ENCODE data around the gene VIT.
"Not testable (repeated sequence)": the region's sequence is repeated elsewhere in the genome, so short reads cannot be mapped to it uniquely, and the experiment has no call there.

VIT gene

DNA sequence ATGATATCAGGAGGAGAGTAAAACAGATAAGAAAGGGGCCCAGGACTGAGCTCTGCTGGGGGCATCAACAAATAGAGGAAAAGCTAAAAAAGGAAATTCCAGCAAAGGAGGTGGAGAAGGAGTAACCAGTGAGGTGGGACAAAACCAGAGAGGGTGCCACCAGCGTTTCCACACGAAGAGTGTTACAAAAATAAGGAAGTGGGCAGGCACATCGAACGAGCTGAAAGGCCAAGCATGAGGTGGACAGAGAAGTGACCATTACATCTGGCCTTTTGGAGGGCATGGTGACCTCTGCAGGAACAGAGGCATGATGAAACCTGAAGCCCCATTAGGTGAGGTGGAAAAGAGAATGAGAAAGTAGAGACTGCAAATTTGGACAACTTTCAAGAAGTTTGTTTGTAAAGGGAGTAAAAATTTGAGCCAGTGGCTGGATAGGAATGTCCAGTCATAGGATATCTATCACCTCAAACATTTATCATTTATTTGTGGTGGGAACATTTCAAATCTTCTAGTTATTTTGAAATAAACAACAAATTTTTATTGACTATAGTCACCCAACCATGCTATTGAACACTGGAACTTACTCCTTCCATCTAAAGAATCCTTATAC lies 18.4 kb upstream of the VIT start:
- no peak for DNase-seq (ENCODE audit: low read depth, low spot score)

DNA sequence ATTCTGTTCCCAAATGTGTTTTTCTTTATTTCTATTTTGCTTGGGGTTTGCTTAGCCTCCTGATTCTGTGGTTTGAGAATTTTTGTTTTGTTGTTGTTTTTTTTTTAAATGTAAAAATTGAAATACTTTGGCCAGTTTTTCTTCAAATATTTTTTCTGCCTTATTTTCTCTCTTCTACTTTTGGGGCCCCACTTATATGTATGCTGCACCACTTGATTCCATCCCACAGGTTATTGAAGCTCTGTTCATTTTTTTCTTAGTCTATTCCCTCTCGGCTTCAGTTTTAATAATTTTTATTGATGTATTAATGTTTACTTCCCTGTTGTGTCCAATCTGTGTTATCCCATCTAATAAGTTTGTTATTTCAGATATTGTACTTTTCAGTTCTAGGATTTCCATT lies 17.7 kb upstream of the VIT start:
- DNase-seq (ENCODE audit: low read depth, low spot score), result no peak

DNA sequence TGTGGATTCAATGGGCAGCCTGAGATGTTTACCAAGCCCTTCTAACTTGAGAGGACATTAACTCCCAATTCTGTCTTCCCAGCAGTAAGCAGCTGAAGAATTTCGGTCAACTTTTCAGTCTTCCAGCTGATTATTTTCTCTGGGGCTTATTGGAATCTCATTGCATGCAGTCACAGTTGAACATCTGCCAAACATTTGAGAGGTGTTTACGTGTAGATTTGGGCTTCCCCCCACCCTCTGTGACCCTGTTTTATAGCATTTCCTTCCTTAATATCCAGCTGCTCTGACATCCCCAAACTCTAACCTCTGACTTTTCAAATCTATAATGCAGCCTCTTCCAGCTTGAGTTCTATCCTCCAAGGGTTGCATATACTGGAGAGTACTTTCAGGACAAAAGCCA lies 16.5 kb upstream of the VIT start:
- no peak for DNase-seq (ENCODE audit: low read depth, low spot score)

DNA sequence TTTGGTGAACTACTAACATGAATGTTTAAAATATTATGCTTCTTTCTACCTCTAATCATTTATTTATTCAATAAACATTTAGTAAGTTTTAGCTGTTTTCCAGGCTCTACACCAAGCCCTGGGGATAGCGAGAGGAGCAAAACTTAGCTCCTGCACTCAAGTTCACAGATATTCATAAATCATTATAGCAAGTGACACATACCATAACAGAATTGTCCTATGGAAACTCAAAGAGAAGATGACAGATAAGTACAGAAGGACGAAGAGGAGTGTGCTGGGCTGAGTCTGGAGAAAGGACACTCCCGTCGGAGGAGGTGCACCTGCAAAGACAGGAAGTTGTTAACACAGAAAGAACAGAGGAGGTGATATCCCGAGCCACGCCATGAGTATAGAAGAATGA lies 13.9 kb upstream of the VIT start:
- no peak for DNase-seq (ENCODE audit: low read depth, low spot score)

DNA sequence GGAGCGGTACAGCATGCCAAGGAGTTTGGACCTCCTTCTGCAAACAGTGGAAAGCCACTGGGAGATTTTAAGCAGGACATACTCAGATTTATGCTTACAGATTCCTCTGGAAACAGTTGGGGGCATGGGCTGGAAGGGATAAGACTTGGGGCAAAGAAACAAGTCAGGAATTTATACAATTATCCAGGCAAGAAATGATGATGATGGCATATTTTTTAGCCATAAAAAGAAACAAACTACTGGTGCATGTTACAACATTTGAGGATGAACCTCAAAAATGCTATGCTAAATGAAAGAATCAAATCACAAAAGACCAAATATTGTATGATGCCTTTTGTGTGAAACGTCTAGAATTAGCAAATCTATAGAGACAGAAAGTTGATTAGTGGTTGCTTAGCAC lies 13.5 kb upstream of the VIT start:
- no peak for DNase-seq (ENCODE audit: low read depth, low spot score)

DNA sequence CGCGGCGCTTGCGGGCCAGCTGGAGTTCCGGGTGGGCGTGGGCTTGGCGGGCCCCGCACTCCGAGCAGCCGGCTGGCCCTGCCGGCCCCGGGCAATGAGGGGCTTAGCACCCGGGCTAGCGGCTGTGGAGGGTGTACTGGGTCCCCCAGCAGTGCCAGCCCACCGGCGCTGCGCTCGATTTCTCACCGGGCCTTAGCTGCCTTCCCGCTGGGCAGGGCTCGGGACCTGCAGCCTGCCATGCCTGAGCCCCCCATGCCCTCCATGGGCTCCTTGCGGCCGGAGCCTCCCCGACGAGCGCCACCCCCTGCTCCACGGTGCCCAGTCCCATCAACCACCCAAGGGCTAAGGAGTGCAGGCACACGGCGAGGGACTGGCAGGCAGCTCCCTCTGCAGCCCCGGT lies 8.2 kb upstream of the VIT start:
- DNase-seq (ENCODE audit: low read depth, low spot score), result not testable (repeated sequence)

DNA sequence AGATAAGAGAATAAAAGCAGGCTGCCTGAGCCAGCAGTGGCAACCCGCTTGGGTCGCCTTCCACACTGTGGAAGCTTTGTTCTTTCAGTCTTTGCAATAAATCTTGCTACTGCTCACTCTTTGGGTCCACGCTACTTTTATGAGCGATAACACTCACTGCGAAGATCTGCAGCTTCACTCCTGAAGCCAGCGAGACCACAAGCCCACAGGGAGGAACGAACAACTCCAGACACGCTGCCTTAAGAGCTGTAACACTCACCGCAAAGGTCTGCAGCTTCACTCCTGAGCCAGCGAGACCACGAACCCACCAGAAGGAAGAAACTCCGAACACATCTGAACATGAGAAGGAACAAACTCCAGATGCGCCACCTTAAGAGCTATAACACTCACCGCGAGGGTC lies 7.5 kb upstream of the VIT start:
- DNase-seq (ENCODE audit: low read depth, low spot score), result not testable (repeated sequence)

DNA sequence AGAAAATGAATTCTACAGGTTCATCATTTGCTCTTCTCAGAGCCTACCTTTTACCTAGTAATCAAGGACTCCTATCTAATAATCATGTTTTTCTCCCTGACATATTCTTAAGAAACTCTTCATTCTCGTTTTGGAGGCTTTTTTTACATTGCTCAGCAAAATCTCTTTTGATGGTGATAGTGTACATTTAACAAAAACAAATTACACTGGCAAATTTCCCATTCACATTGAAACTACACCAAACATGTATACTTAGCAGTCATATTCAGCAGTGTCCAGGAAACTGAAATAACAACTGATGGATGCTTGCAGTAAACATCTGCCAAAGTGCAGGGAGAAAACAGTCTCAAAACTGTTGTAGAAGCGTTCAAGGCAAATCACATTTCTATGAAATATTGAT lies 4.4 kb upstream of the VIT start:
- no peak for DNase-seq (ENCODE audit: low read depth, low spot score)

DNA sequence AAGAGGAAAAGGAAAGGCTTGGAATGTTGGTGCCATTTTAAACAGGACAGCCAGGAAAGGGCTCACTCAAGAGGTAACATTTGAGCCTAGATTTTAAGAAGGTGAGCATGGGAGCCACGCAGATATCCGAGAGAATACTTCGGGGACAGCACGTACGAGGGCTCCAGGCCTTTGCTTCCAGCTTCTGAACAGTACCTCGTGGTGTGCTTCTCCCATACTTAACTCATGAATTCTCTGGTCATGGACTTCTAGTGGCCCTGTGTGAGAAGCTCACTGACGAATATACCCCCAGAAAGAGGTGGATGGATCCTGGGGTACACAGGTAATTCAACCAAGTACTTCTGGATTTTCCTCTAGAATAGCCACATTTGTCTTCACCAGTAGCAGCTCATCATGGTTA lies 2.7 kb upstream of the VIT start:
- DNase-seq (ENCODE audit: low read depth, low spot score), result no peak

DNA sequence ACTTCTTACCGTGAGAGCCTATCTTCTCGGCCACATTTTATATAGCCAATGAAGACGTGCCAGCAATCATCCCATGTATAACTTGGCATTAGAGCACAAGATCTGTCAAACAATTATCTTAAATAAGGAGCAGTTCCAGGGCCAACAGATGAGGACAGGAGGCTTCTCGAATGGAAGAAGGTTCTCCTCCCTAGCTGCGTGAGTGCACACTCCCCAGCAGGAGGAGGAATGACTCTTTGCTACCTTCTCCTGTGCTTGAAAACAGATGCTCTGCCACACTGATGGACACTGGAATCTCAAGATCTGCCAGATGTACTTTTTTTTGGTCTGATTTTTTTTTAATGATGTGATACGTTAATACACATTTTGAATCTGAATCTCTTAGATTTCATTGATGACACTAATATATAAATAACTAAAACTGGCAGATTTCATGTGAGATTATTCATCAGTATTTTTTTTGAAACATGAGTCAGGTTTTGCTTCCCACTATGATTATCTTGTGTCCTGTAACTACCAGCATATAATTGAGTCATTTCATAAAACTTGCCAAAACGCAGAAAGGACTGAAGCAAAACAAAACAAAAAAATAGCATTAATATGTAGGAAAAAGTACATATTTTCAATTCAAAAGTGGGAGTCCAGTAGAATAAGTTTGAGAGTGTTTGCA lies 626 bp upstream of the VIT start:
- no peak for DNase-seq (ENCODE audit: low read depth, low spot score)

DNA sequence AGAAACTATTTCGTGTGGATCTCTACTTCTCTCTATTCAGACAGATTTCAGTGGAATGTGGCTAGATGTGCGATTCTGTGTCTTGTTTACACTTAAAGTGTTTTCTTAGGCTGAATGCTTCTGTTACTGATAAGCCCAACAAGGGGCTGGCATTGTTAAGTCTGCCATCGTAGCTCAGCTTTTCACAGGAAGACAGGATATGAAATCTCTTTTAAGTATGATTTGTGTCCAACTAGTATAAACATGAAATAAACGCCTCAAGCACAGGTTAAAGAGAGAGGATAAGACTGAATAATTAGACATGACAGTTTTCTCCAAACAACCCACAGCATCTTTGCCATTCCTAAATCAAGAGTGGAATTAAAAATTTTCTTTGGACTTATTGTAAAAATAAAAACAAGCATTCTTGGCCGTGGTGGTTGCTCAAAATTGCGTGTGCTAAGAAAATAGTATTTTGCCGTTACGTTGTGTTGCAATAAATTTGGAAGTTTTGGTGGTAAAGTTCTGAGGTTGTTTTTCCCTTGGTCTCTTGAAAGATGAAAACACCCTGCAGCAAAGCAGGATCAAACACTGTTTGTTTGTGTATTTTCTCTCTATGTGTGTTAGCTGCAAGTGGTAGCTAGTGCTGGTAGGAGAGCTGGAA lies 1.0 kb downstream of the VIT start:
- no peak for DNase-seq (ENCODE audit: low read depth, low spot score)

DNA sequence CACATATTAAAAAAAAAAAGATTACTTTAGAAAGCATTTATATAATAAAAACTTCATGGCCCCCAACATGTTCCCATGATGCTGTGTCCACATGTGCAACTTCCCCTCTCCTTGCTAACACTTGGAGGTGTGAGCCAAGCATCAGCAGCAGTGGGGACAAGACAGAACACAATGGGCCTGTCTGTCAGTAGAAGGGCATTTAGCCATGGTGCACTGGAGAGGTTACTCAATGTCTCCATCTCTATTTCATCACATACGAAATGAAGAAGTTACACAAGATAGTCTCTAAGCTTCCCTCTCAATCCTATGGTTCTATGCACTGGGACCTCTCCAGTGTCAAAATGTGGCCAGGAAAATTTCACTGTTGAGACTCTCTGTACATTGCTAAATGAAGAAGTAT lies 2.5 kb downstream of the VIT start:
- DNase-seq (ENCODE audit: low read depth, low spot score), result no peak

DNA sequence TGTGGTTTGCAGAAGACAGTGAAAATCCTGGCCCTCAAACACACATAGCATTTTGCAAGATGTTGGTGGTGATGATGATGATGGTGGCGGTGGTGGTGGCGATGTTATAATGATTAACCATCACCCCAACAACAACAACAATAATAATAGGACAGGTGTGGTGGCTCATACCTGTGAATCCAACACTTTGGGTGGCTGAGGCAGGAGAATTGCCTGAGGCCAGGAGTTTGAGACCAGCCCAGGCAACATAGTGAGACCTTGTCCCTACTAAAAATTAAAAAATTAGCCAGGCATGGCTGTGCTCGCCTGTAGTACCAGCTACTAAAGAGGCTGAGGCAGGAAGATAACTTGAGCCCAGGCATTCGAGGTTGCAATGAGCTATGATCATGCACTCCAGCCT lies 3.8 kb downstream of the VIT start:
- no peak for DNase-seq (ENCODE audit: low read depth, low spot score)

DNA sequence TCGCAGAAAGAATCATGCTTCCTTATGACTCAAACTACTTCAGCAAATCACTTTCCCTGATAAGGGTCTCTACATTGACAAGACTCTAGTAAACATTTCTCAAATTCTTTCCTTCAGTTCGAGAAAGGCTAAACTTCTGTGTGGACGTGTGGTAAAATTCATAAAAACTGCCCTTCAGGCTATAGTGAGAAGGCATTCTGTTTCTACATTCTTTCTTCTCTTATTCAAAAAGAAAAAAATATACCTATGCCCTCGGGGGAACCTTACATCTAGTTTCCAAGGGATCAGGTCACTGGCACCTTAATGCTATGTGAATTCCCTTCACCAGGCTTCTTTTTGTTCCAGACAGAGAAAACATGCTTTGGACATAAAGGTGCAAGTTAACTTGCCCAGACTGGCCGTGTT lies 4.9 kb downstream of the VIT start:
- DNase-seq (ENCODE audit: low read depth, low spot score), result no peak

DNA sequence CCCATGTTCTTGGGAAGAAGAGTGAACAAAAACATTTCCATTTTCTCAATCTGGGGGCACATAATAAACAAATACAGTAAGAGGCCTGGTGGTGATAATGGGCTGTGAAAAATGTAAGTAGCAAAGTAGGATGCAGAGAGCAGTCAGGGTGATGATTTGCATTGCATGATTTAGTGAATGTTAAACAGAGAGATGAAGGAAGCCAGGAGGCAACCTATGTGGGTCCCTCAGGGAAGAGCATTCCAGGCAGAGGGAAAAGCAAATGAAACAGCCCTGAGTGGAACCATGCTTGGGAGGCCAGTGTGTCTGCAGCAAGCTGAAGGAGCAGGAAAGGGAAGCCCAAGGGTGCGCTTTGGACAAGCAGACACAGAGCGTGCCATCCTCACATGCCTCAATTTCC lies 5.4 kb downstream of the VIT start:
- no peak for DNase-seq (ENCODE audit: low read depth, low spot score)

DNA sequence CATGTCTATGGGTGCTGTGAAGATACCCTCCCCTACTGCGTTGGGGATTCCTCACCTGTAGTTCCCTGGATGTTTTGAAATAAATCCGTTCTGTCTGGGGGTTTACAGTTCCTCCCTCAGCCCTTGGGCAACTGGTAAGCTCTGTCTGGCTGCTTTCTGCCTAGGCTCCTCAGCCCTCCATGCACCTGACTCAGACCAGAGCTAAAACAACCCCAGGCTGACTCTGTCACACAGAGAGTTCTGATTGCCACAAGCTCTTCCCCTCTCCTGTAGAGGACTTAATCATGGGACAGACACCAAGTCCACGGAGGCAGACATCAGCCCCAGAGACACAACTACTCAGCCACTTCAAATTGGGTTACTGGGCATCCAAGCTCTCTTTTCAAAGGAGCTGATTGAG lies 6.3 kb downstream of the VIT start:
- DNase-seq (ENCODE audit: low read depth, low spot score), result no peak

DNA sequence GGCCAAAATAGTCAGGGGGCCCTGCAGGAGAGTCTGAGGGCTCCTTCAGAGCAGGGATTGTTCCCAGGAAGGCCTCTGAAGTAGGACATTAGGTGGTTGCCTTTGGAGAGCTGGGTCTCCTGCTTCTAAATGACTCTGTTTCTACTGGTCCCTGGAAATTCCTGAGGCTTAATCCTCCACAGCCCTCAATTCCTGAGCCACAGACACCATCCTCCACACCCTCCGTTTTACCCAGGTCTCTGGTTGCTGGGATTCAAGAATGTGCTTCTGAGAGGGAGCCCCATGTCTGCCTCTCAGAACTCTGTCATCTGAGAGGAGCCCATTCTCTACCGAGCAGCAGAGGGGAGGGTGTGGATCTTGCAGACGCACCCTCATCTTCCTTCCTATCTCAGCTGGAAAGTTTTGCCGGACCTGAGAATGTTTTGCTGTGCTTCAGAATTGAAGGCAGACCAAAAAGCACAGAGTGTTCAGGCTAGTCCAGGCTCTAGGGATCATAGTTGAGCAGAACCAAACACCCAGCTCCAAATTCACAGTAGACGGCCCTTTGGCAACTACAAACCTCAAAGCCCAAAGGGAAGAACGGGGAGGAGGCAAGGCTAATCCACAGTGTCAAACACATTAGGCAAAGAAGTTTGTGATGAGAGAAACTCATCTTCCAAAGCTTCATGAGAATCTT lies 8.1 kb downstream of the VIT start:
- DNase-seq (ENCODE audit: low read depth, low spot score), result no peak

DNA sequence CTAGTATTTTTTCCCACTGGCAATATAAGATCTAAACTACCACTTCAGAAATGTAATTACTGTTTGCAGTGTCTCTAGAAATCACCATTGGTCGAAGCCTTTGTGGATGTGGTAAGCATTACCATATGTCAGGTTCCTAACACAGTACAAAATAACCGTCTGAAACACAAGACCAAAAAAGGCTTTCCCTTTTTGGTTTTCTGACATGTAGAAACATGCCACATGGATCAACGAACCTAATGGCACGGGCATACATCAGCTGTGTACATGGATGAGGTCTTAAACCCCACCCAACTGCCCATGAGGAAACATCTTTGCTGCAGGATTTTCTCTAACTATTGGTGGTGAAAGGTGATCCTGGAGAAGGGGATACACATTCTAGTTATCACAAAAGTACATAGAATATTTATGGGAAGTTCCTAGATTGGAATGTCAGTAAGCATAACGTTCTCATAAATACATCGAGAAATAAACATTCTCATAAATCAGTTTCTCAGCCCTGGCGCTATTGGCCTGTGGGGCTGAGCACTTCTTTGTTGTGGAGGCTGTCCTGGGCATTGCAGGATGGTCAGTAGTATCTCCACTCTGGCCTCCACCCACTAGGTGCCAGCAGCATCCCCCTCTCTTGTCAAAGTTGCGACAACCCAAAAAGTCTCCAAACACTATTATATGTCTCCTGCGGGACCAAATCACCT lies 9.0 kb downstream of the VIT start:
- DNase-seq (ENCODE audit: low read depth, low spot score), result no peak

DNA sequence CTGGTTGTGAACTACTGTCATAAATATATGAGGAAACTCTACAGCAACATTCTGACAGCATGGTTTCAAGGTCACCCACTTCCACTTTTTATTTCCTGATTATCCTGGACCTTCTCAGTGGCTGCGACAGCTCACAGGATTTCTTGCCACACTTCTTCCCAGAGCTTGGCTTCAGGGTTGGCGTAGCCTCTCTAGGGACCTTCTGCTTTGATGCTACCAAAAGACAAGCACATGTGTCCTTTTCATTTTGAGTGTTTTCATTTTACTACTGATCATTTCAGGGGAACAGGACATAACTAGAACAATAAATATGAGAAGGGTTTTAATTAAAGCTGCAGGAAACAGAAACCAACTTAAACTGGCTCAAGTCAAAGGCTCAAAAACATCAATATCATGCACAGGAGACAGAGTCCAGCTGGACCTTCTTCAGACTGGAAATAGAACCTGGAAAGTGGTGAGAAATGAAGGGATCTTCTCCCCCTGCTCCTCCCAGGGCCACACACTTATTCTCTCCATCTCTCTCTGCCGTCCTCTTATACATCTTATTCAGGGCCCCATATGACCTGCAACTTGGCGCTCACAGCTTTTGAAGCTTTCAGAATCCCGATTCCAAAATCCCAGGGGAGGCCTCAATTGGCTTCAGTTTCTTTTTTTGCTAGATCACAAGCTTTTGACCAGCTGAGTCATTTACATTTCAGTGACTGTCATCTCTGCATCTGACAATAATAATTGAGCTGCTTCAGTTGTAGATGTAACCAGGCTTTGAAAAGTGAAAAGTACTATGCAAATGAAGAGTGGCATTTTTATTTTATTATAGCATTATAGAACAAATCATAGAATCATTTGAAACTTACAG lies 9.7 kb downstream of the VIT start:
- DNase-seq (ENCODE audit: low read depth, low spot score), result no peak

DNA sequence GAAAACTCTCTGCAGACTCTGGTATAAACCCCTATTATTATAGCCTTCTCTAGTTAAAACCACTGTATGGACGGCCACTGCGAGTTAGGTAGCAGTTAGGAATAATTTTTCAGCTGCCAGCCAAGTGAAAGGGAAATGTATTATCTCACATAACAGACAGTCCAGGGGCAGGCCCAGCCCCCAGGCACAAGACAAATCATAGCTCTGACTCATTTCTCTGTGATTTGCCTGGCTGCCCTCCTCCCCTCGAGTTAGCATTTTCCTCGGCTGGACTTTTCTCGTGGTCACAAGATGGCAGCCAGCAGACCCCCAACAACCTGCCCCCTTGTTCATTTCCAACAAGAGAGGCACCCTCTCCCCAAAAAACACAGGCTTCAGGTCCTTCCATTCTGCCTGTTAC lies 10.5 kb downstream of the VIT start:
- no peak for DNase-seq (ENCODE audit: low read depth, low spot score)

DNA sequence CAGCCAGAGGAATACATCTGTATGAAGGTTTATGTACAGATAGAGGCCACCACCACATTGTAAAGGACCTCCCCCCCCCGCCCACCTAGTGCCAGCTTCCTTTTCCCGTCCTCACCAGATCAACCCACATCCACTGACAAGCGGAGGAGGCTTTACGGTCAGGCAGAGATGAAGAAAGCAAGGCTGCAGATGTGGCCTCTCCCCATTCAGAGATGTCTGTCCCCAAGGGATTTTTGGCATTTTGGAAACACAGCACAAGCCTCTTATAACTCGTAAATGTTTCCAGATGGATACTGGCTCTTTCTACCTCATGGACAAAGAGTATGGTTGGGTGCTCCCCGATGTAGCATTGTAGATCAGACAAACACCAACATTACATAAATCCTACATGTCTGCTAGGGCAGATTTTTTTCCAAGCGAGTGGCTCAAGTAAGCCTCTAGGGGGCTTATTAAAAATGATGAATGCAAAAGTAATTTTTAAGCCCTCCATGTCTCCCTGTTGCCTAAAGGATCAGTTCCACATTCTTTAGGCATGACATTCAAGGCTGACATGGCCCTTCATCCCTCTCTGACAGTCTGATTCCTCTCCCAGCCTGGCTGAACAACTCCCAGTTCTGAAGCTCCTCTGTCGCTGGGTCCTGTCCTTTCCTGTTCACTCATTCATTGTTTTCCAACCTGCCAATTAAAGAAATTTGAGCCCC lies 11.7 kb downstream of the VIT start:
- no peak for DNase-seq (ENCODE audit: low read depth, low spot score)
